ENCODE data around the gene PIM2.
A peak's percentile ranks its signal among the peaks of the same experiment; 100 is the strongest.

The PIM2 gene

DNA sequence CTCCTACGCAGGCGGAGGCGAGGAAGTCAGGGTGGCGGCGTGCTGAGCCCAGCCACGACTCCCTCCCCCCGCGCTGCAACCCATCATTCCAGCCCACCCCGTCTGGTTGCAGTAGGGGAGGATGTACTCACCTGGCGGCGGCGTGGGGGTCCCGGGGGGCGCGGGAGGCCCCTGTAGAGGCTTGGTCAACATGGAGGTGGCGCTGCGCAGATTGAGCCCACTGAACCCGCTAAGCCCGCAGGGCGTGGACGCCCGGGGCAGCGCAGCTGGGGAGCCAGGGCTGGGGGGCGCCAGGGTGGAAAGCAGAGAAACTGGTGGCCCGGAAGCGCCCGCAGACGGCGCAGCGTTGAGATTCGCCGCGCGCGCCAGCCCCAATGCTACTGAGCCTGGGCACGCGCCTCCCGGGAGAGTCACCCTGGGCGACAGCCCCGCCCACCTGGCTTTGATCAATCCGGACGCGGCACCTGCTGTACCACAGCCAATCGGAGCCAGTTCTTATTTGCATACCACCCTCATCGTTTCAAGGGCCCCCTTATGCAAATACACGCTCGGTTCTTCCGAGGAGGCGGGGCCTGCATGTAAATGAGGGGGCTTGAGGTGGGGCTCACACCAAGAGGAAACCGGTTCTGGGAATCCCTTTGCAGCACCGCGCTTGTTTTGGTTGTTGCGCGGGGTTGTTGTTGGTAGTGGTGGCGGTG, at the start of gene PIM2:
TSS of gene PIM2 (minus strand) at position 382 of the 698 bp plus-strand sequence. CDS start at position 192, 190 bp downstream.
- peak; percentile 87 for DNase-seq

DNA sequence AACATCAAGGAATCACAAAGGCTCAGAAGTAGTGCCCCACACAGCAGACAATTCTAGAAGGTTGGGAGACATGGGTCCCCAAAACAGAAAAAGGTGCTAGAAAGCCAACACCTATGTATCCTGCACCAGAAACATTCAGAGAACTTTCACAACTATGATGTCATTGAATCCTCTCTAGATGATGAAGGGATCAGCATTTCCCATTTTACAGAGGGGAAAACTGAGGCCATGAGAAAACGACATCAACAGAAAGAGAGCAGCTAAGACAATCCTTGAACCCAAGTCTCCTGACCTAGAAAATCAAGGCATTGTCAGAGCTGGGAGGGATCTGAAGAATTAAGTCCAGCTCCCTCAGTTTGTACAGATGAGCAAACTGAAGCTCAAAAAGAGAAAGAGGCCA, 49.6 kb upstream of the PIM2 start:
- DNase-seq = no peak

DNA sequence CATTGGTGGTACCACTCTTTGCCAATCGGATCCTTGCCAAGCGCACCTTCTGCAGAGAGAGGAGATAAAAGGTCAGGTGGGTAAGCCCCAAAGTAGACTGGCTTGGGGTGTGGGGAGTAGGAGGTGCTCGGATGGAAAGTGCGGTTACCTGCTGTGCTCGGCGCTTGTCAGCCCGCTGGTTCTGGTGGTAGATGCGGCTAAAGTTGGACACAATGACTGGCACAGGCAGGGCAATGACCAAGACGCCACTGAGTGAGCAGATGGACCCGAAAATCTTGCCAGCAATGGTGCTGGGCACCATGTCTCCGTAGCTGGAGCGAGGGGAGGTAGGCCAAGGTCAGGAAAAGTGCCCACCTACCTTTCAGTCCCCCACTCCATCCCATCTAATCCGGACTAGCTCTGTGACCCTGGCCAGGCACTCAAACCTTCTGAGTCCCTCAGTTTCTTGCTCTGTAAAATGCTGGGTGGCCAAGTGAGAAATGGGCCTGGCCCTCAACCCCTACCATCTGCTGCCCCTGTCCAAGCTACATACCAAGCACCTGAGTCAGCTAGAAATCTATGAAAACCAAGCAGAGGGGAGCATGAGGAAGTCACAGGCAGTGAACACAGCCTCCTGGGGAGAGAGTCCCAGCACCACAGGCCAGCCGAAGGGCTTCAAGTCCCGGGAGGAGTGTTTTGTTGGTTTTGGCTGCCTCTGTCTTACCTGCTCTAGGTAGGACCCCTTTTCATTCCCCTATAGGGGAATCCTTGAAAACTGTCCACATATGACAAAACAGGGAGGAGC, 48.2 kb upstream of the PIM2 start:
- DNase-seq = no peak

GRCh38 chrX:48965959-48966358, 47.1 kb upstream of the PIM2 start:
- no peak for DNase-seq

DNA sequence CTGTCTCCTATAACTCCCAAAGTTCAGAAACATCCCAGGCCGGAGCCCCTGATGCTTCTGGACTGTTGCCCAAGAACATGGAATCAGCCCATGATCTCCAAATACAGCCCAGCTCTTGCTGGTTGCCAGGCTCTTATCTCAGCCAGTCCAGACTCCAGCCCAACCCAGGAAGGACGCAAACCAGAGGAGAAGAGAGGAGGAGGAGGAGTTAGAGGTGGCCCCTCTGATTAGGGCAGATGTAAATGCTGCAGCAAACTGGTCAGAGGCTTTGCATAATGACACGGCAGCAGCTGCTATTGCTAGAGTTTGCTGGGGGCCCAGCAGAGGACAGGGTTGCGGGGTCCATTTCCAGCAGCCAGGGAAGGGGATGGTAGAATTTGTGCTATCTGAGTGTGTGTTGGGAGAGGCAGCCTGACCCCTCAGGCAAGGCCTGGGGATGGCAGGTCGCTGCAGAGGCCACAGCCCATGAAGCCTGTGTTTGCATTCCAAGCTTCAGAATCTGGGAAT, 42.8 kb upstream of the PIM2 start:
- no peak for DNase-seq

DNA sequence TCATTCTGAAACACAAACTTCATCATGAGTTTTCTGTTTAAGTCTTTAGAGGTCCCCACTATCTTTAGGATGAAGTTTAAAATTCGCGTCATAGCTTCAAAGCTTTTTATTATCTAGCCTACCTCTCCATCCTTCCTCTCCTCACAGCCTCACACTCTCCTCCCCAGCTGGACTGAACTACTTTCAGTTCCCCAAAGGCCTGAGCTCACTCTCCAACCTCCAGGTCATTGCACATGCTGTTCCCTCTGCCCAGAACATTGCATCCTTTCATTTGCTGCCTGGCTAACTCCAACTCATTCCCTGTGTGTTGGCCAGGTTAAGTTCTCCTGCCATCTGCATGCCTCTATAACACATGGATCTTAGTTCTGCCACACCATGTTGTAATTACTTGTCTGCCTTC, 41.5 kb upstream of the PIM2 start:
- no peak for DNase-seq

DNA sequence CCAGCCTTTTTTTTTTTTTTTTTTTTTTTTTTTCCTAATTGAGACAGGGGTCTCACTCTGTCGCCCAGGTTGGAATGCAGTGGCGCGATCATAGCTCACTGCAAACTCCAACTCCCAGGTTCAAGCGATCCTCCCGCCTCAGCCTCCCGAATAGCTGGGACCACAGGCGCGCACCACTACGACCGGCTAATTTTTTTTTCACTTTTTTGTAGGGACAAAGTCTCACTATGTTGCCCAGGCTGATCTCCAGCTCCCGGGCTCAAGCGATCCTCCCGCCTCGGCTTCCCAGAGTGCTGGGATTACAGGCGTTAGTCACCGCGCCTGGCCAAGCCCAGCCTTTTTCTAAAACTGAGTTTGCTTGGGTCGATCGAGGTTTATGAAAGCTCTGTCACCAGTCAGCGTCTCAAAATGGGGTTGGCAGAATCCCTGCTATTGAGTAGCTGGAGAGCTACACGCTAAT, 39.8 kb upstream of the PIM2 start:
- DNase-seq = no peak

GRCh38 chrX:48957827-48958634, 39.2 kb upstream of the PIM2 start:
- peak; percentile 88 for DNase-seq

DNA sequence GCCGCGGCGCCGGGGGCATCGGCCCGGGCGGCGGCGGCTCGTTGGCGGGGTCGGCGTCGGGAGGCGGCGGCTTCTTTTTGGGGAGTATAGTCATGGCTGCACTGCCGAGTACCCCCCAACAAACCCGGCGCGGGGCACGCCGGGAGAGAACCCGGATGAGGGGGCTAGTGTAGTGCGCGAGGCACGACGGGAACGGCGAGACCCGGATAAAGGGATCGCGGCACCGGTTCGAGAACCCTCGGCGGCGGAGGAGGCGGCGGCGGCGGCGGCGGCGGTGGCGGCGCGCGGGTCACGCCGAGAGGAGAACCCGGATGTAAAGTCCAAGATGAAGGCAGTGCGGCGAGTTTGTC, 38.6 kb upstream of the PIM2 start, which contains the start of gene OTUD5:
TSS of gene OTUD5 (minus strand) at position 131 of the 350 bp plus-strand sequence. CDS start at position 94, 37 bp downstream.
- DNase-seq = peak; percentile 67

- DNase-seq = peak; percentile 32
Observed at GRCh38 chrX:48956728-48957414, 38.0 kb upstream of the PIM2 start.

GRCh38 chrX:48948589-48948988, 29.8 kb upstream of the PIM2 start:
- no peak for DNase-seq

- no peak for DNase-seq
Observed at GRCh38 chrX:48945517-48946348, 26.9 kb upstream of the PIM2 start.

- no peak for DNase-seq
Observed at GRCh38 chrX:48942895-48943294, 24.1 kb upstream of the PIM2 start.

DNA sequence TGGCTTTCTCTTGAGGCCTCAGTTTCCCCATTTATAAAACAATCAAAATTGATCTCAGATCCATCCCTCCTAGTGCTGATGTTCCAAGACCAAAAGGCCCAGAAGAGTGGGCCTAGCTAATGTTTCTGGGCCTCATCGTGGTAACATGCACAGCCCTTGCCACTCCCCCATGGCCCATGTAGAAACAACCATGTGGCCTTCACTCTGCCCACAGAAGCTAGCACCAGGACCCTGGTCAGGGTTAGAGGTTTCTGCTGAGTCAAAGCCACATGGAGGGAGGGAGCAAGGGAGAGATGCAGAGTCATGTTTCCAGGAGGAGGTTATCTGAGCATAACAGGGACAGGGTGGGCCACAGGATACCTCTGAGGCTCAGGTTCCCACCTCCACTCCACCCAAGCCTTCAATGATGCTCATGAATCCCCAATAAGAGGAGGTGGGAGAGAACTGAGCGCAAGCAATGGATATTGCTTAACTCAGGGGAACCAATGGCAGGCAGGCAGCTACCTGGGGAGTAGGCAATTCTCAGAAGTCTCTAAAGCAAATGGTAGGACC, 21.7 kb upstream of the PIM2 start:
- DNase-seq = no peak

- DNase-seq = no peak
Observed at GRCh38 chrX:48939524-48940228, 20.9 kb upstream of the PIM2 start.

DNA sequence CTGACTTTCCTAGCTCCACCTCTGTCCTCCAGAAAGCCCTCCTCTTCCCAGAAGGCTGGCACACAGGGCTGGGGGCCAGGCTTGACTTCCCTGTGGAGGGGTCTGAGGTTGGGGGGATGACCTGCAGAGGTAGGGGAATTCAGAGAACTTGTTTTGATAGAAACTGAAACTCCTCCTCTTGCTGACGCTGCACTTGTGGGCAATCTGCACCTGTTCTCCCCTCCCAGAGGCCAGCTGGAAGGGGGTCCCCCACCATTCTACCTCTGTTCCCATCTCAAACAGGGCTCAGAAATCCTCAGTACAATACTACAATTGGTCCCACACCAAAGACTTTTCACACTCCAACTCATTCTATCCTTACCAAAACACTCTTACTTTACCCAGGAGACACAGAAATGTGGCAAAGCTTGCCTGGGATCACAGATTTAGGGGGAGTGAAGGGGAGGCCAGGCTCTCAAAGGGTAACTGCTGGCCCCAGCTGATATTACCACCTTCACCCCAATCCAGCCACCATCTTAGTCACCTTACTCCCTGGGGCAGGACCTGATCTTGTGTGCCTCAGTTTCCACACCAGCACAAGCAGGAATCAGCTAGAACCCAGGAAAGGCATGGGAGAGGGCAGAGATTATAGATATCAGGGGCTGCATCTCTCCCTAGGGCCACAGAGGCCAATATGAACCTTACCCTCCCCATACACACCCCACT, 20.0 kb upstream of the PIM2 start:
- peak; percentile 45 for DNase-seq

DNA sequence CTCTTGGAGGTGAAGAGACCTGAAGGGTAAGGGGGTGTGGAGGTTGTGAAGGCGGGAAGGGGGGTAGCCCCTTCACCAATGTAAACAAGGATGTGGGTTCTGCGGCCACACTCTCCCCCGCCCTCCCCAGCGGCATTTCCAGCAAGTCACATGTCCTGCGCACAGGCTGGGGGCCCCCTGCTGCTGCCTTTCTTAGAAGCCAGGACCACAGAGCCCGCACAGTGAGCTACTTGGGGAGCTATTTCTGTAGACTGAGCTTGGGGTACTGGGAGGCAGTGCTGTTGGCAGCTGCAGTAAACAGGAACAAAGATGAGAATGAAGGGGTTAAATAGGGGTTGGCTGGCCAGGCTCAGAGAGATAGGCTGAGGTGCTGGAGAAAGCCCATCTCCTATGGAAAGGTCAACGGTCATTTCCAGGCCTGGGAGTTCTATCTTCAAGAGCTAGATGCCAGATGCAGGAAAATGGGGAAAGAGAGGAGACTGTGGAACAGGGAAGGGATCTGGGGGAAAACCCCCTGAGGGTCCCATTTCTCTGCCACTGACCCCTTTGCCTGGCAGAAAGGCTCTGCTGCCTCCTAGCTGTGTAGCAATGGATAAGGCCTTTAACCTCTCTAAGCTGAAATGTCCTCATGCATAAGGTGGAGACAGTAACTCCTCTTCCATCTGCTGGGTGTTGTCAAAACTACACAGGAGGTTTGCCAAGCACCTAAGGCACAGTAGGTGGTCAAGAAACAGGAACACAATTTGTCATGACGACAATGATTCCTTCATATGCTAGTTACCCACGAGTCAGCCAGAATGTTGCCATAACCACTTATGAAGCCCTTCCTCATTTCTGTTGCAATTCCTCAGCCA, 18.5 kb upstream of the PIM2 start:
- peak; percentile 86 for DNase-seq

- no peak for DNase-seq
Observed at GRCh38 chrX:48936429-48937053, 17.7 kb upstream of the PIM2 start.

DNA sequence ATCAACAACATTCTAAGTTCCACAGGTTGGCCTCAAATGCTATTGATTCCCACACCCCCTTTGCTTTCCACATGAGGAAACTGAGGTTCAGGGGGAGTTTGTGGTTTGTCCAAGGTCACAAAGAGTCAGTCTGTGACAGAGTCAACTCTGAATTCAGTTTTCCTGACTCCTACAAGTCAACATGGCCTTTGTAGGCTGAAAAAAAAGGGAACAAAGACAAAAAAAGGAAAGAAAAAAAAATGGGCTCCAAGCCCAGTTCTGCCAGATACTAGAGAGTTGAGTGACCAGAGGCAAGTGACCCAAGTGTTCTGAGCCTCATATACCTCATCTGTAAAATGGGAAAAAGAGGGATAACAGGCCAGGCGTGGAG, 16.5 kb upstream of the PIM2 start:
- no peak for DNase-seq

Measured in activated effector memory CD4-positive, alpha-beta T cell treated with Interleukin-2 at 50 U/mL for 16 hours (primary cell).